Upper lobe of left lung (tissue), 4 donors: ENCODE results near the gene KIAA1614.

Experiments
- CTCF ChIP-seq, 6 experiments: fragments of 450-650 bp in 4 of 6; fragments of 200-600 bp in 2 of 6; sonication (generic) in 2 of 6; IDR thresholded peaks; one replicate each; pipeline ENCODE4 v1.5.1; 2016 to 2019; ENCODE audit warnings: antibody characterized with exemption in 6 of 6
- POLR2A ChIP-seq, 4 donors: fragments of 450-650 bp; IDR thresholded peaks; one replicate each; pipeline ENCODE4 v1.5.1; 2016 to 2017; ENCODE audit warnings: antibody characterized with exemption in 4 of 4, mild to moderate bottlenecking in 2 of 4
- POLR2AphosphoS5 ChIP-seq, 2 donors: sonication (generic); formaldehyde crosslinking; IDR thresholded peaks; one replicate each; pipeline ENCODE4 v1.5.1; 2017; ENCODE audit warnings: antibody characterized with exemption in 2 of 2

GRCh38 chr1:180954005-180954800 lies 41.5 kb downstream of the KIAA1614 start:
- TF ChIP-seq POLR2AphosphoS5 (IDR thresholded peaks at IDR 0.05) (peak; percentile 12), CTCF (IDR thresholded peaks at IDR 0.05) (peak in 3 of 6 experiments; percentile 26 to 51 (median 49)), POLR2A (IDR thresholded peaks at IDR 0.05) (no peak)
